ENCODE data around the gene TIMM10B. TPM values are rescaled to one million over a fixed set of nuclear protein-coding genes. Genes with fewer than 3 reads are reported as not detected.
A peak's percentile ranks its signal among the peaks of the same experiment; 100 is the strongest.

Gene TIMM10B
- total and polyA plus RNA-seq, 9 of the 15 experiments (the other 6 are each of a cell fraction or from before 2014, with no cell fraction given), result 43.2 to 163 (median 57.0) TPM

DNA sequence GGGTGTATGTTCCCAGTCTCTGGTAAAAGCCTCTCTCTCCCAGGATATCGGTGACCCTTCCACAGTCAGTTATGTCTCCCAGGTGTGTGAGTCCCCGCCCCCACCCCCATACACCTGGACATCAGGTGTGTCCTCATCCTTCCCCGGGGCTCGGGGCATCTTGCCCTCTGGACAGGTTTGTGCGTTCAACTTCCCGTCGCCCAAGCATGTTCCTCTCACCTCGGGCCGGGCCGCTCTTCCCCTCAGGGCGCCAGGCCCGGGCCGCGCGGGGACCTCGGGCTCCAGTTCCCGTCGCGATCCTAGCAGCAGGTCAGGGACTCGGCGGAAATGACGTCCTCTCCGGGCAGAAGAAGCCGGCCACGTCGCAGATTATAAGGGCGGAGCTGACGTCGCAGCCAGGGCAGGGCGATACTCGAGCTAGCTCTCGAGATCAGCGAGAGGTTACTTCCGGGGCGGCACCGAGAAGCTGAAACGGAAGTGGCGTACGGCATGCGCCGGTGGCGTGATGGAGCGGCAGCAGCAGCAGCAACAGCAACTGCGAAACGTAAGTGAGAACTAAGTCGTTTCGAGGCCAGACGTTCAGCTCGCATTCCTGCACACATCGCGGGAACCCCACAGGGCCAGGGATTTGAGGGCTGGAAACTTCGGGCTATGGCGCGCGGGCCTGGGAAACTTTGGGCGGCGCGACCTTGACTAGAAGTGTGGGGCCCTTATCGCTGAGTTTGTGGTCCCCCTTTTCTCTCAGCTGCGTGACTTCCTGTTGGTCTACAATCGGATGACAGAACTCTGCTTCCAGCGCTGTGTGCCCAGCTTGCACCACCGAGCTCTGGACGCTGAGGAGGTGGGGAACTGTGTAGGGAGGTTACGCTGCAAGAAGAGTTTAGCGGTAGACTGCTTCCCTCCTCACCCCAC is at the start of gene TIMM10B, which contains the start of gene ARFIP2 (continued):
- no peak for TF ChIP-seq ATF6 (CRISPR knock-in tag; IDR thresholded peaks at IDR 0.05)
- TF ChIP-seq POLR2AphosphoS5 (IDR thresholded peaks at IDR 0.05; ENCODE audit: control insufficient read depth, insufficient read depth, low read depth, low read length), result peak; percentile 79
- peak; percentile 90 for TF ChIP-seq POLR2B (IDR thresholded peaks at IDR 0.05; ENCODE audit: low read depth, partially characterized antibody)
- TF ChIP-seq, protein P1, sequence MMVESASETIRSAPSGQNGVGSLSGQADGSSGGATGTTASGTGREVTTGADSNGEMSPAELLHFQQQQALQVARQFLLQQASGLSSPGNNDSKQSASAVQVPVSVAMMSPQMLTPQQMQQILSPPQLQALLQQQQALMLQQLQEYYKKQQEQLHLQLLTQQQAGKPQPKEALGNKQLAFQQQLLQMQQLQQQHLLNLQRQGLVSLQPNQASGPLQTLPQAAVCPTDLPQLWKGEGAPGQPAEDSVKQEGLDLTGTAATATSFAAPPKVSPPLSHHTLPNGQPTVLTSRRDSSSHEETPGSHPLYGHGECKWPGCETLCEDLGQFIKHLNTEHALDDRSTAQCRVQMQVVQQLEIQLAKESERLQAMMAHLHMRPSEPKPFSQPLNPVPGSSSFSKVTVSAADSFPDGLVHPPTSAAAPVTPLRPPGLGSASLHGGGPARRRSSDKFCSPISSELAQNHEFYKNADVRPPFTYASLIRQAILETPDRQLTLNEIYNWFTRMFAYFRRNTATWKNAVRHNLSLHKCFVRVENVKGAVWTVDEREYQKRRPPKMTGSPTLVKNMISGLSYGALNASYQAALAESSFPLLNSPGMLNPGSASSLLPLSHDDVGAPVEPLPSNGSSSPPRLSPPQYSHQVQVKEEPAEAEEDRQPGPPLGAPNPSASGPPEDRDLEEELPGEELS (CRISPR knock-in tag; IDR thresholded peaks at IDR 0.05; ENCODE audit: borderline replicate concordance), result no peak
- no peak for TF ChIP-seq OTX1 (CRISPR knock-in tag; IDR thresholded peaks at IDR 0.05)
- no peak for TF ChIP-seq ARID2 (IDR thresholded peaks at IDR 0.05)
- peak; percentile 96 for TF ChIP-seq RBFOX2 (IDR thresholded peaks at IDR 0.05; ENCODE audit: low read depth, low read length)
- no peak for TF ChIP-seq PYGO2 (tag; IDR thresholded peaks at IDR 0.05)
- no peak for TF ChIP-seq ZNF79 (CRISPR knock-in tag; IDR thresholded peaks at IDR 0.05; ENCODE audit: low read depth)
- TF ChIP-seq BRD9 (IDR thresholded peaks at IDR 0.05; ENCODE audit: low read depth, partially characterized antibody), result no peak
- TF ChIP-seq ZNF644 (tag; IDR thresholded peaks at IDR 0.05; ENCODE audit: low read depth), result no peak
- TF ChIP-seq BRCA1 (IDR thresholded peaks at IDR 0.05), result no peak
- no peak for TF ChIP-seq BRCA1 (CRISPR knock-in tag; IDR thresholded peaks at IDR 0.05)
- no peak for TF ChIP-seq ZNF197 (CRISPR knock-in tag; IDR thresholded peaks at IDR 0.05; ENCODE audit: low read depth)
- peak; percentile 97 for TF ChIP-seq ZFX (CRISPR knock-in tag; IDR thresholded peaks at IDR 0.05)
- no peak for TF ChIP-seq ZNF444 (CRISPR knock-in tag; IDR thresholded peaks at IDR 0.05)
- TF ChIP-seq, protein P2, sequence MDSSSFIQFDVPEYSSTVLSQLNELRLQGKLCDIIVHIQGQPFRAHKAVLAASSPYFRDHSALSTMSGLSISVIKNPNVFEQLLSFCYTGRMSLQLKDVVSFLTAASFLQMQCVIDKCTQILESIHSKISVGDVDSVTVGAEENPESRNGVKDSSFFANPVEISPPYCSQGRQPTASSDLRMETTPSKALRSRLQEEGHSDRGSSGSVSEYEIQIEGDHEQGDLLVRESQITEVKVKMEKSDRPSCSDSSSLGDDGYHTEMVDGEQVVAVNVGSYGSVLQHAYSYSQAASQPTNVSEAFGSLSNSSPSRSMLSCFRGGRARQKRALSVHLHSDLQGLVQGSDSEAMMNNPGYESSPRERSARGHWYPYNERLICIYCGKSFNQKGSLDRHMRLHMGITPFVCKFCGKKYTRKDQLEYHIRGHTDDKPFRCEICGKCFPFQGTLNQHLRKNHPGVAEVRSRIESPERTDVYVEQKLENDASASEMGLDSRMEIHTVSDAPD (CRISPR knock-in tag; IDR thresholded peaks at IDR 0.05), result no peak
- TF ChIP-seq, protein P3, sequence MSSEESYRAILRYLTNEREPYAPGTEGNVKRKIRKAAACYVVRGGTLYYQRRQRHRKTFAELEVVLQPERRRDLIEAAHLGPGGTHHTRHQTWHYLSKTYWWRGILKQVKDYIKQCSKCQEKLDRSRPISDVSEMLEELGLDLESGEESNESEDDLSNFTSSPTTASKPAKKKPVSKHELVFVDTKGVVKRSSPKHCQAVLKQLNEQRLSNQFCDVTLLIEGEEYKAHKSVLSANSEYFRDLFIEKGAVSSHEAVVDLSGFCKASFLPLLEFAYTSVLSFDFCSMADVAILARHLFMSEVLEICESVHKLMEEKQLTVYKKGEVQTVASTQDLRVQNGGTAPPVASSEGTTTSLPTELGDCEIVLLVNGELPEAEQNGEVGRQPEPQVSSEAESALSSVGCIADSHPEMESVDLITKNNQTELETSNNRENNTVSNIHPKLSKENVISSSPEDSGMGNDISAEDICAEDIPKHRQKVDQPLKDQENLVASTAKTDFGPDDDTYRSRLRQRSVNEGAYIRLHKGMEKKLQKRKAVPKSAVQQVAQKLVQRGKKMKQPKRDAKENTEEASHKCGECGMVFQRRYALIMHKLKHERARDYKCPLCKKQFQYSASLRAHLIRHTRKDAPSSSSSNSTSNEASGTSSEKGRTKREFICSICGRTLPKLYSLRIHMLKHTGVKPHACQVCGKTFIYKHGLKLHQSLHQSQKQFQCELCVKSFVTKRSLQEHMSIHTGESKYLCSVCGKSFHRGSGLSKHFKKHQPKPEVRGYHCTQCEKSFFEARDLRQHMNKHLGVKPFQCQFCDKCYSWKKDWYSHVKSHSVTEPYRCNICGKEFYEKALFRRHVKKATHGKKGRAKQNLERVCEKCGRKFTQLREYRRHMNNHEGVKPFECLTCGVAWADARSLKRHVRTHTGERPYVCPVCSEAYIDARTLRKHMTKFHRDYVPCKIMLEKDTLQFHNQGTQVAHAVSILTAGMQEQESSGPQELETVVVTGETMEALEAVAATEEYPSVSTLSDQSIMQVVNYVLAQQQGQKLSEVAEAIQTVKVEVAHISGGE (CRISPR knock-in tag; IDR thresholded peaks at IDR 0.05), result peak in 1 of 3 experiments; percentile 81; a peak in 2 of 6 replicates
